Hematopoietic multipotent progenitor cell treated with erythropoietin and hydrocortisone succinate and interleukin-3 and kit ligand, for 6 days (in vitro differentiated cells): Measurements from ENCODE around the gene KRTAP2-1.
"Not testable (repeated sequence)": the region's sequence is repeated elsewhere in the genome, so short reads cannot be mapped to it uniquely, and the experiment has no call there.

Experiments used
- DNase-seq: peaks from one replicate; pipeline ENCODE4 v3.0.0-alpha.2; 2015

Gene KRTAP2-1

GRCh38 chr17:41055130-41055529 is 8.0 kb upstream of the KRTAP2-1 start, which contains the start of gene KRTAP2-2:
Gene KRTAP2-2 (minus strand): TSS chr17:41055230. CDS start chr17:41055211, 19 bp downstream.
- DNase-seq = not testable (repeated sequence)

- not testable (repeated sequence) for DNase-seq
Measured at GRCh38 chr17:41054556-41054955, 7.4 kb upstream of the KRTAP2-1 start.

- DNase-seq = no peak
Measured at GRCh38 chr17:41054025-41054424, 6.9 kb upstream of the KRTAP2-1 start.

- DNase-seq = no peak
Measured at GRCh38 chr17:41052566-41052965, 5.5 kb upstream of the KRTAP2-1 start.

GRCh38 chr17:41049110-41049509 is 2.0 kb upstream of the KRTAP2-1 start:
- no peak for DNase-seq

GRCh38 chr17:41048441-41048840 is 1.3 kb upstream of the KRTAP2-1 start:
- no peak for DNase-seq

GRCh38 chr17:41042953-41043352 is 4.2 kb downstream of the KRTAP2-1 start:
- no peak for DNase-seq

GRCh38 chr17:41040783-41041571 is 6.1 kb downstream of the KRTAP2-1 start, which contains the start of gene KRTAP1-1:
Gene KRTAP1-1 (minus strand): TSS chr17:41041450. CDS start chr17:41041397, 53 bp downstream.
- not testable (repeated sequence) for DNase-seq

- DNase-seq = no peak
Measured at GRCh38 chr17:41037853-41038350, 9.2 kb downstream of the KRTAP2-1 start.

GRCh38 chr17:41034346-41034935 is 12.7 kb downstream of the KRTAP2-1 start, which contains the start of gene KRTAP1-3:
Gene KRTAP1-3 (minus strand): TSS chr17:41034874. CDS start chr17:41034821, 53 bp downstream.
- not testable (repeated sequence) for DNase-seq

- no peak for DNase-seq
Measured at GRCh38 chr17:41029633-41030245, 17.4 kb downstream of the KRTAP2-1 start, which contains the start of gene KRTAP1-4. Gene KRTAP1-4 (minus strand): TSS chr17:41030195. CDS start chr17:41030078, 117 bp downstream.

GRCh38 chr17:41026715-41027471 is 20.2 kb downstream of the KRTAP2-1 start, which contains the start of gene KRTAP1-5:
Gene KRTAP1-5 (minus strand): TSS chr17:41027208. CDS start chr17:41027155, 53 bp downstream.
- no peak for DNase-seq

GRCh38 chr17:41024697-41025096 is 22.4 kb downstream of the KRTAP2-1 start:
- no peak for DNase-seq

GRCh38 chr17:41020336-41020735 is 26.8 kb downstream of the KRTAP2-1 start:
- DNase-seq = no peak

- no peak for DNase-seq
Measured at GRCh38 chr17:41019415-41019814, 27.7 kb downstream of the KRTAP2-1 start.

GRCh38 chr17:41018541-41018940 is 28.6 kb downstream of the KRTAP2-1 start:
- no peak for DNase-seq

GRCh38 chr17:41016578-41017215 is 30.4 kb downstream of the KRTAP2-1 start:
- DNase-seq = no peak

- DNase-seq = no peak
Measured at GRCh38 chr17:41015454-41015853, 31.7 kb downstream of the KRTAP2-1 start.

GRCh38 chr17:41013606-41014005 is 33.5 kb downstream of the KRTAP2-1 start:
- no peak for DNase-seq

- DNase-seq = no peak
Measured at GRCh38 chr17:41013181-41013580, 33.9 kb downstream of the KRTAP2-1 start.

- DNase-seq = no peak
Measured at GRCh38 chr17:41012326-41013120, 34.6 kb downstream of the KRTAP2-1 start.
